Breast epithelium (tissue), 3 donors: ENCODE results near the gene ABCA4.

Source experiments
- POLR2AphosphoS5 ChIP-seq, 3 donors: sonication (generic); formaldehyde crosslinking; IDR thresholded peaks; one replicate each; pipeline ENCODE4 v1.6.1; 2017; ENCODE audit warnings: antibody characterized with exemption in 3 of 3
- TF ChIP-seq, protein P1 (sequence below), 3 donors: fragments of 450-650 bp; IDR thresholded peaks; one replicate each; pipeline ENCODE4 v1.5.1; 2016 to 2017; ENCODE audit warnings: antibody characterized with exemption in 3 of 3, mild to moderate bottlenecking in 3 of 3, moderate library complexity in 3 of 3

DNA sequence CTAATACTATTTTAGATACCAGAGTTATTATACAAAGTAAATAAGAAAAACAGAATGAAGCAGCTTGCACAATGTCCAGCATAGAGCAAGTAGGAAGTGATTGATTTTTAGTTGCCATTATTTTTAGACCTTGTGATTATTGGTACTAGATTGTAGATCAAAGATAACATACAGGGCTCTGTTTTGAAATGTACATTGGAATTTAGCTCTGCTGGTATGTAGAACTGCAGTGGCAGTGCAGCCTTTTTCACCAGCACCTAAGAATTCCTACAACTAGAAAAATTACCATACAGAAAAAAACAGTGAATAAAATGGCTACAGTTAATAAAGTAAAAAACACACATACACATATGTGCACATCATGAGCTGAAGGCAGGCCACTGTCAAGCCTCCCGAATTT, 32.2 kb upstream of the ABCA4 start:
- TF ChIP-seq, protein P1, sequence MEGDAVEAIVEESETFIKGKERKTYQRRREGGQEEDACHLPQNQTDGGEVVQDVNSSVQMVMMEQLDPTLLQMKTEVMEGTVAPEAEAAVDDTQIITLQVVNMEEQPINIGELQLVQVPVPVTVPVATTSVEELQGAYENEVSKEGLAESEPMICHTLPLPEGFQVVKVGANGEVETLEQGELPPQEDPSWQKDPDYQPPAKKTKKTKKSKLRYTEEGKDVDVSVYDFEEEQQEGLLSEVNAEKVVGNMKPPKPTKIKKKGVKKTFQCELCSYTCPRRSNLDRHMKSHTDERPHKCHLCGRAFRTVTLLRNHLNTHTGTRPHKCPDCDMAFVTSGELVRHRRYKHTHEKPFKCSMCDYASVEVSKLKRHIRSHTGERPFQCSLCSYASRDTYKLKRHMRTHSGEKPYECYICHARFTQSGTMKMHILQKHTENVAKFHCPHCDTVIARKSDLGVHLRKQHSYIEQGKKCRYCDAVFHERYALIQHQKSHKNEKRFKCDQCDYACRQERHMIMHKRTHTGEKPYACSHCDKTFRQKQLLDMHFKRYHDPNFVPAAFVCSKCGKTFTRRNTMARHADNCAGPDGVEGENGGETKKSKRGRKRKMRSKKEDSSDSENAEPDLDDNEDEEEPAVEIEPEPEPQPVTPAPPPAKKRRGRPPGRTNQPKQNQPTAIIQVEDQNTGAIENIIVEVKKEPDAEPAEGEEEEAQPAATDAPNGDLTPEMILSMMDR (IDR thresholded peaks at IDR 0.05): no peak
- no peak for TF ChIP-seq POLR2AphosphoS5 (IDR thresholded peaks at IDR 0.05)
